Hepatocyte (in vitro differentiated cells): ENCODE data around the gene FILIP1.

Experiments used
- EZH2phosphoT487 ChIP-seq: fragments of 200-600 bp; sonication (generic); IDR thresholded peaks from one replicate; pipeline ENCODE4 v1.6.1; 2018; ENCODE audit warnings: antibody characterized with exemption, mild to moderate bottlenecking, low read depth, moderate library complexity; ENCODE audit not compliant: unreplicated experiment, severe bottlenecking
- TF ChIP-seq, protein P1 (sequence below): fragments of 200-600 bp; sonication (generic); IDR thresholded peaks from 2 replicates; pipeline ENCODE4 v1.5.1; 2016; ENCODE audit warnings: antibody characterized with exemption, mild to moderate bottlenecking; ENCODE audit not compliant: poor library complexity

DNA sequence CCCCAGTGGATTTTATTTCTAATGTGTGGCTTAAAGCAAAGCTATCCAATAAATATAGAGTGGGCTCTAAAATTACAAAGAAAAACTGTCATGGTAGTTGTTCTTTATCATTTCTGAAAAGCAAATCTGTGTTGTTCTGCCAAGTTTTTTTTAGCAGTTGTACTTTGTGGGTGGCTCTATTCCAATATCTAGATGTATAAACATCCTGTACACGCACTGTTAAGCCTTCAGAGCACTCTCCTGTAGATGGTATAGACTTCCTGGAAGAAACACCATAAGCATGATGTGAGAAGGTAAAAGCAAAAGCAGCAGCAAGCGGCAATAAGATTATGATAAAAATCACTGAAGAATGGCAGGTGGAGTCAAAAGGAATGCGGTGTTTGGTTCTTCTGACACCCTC, 187.5 kb downstream of the FILIP1 start:
- TF ChIP-seq, protein P1, sequence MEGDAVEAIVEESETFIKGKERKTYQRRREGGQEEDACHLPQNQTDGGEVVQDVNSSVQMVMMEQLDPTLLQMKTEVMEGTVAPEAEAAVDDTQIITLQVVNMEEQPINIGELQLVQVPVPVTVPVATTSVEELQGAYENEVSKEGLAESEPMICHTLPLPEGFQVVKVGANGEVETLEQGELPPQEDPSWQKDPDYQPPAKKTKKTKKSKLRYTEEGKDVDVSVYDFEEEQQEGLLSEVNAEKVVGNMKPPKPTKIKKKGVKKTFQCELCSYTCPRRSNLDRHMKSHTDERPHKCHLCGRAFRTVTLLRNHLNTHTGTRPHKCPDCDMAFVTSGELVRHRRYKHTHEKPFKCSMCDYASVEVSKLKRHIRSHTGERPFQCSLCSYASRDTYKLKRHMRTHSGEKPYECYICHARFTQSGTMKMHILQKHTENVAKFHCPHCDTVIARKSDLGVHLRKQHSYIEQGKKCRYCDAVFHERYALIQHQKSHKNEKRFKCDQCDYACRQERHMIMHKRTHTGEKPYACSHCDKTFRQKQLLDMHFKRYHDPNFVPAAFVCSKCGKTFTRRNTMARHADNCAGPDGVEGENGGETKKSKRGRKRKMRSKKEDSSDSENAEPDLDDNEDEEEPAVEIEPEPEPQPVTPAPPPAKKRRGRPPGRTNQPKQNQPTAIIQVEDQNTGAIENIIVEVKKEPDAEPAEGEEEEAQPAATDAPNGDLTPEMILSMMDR: no peak
- no peak for TF ChIP-seq EZH2phosphoT487
